COR-L47 (cell line): ENCODE measurements around the gene ABHD12.
"Not testable (repeated sequence)": the region's sequence is repeated elsewhere in the genome, so short reads cannot be mapped to it uniquely, and the experiment has no call there.

ENCODE experiments used
- DNase-seq: peaks from one replicate; lab custom pipeline; 2025; lab: John Stamatoyannopoulos, UW

Gene ABHD12

DNA sequence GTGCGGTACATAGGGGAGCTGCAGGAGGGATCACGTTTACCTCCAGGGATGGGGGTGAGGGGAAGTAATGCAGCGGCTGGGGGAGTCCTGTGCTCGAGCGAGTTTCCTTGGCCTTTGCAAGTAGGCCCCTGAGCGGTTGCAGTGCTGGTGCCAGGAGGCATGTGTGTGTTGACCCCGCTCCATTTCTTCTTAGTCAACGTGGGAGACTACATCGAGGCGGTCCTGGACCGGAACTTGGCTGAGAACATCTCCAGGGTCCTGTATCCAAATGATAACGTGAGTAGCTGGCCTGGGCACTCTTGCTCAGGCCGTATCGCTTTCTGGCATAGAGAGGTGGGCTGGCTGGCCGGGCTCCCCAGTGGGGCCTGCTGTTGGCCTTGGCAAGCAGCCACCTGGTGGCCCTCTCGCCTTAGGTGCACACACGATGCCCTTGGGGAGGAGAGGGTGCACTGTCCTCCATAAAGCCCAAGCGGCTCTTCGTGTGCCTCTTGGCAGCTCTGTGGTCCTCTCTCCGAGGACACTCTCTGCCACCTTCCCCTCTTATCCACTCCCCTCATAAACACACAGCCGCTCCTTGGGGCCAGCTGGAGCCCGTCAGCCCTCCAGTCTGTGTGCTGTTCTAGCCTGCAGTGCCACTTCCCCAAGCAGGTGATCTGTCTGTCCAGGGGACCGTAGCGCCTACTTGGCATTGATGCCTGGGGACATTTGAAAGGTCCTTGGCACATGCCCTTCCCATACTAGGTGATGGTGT, 113.4 kb downstream of the ABHD12 start:
- no peak for DNase-seq

GRCh38 chr20:25276533-25277050, 114.0 kb downstream of the ABHD12 start:
- DNase-seq = no peak

DNA sequence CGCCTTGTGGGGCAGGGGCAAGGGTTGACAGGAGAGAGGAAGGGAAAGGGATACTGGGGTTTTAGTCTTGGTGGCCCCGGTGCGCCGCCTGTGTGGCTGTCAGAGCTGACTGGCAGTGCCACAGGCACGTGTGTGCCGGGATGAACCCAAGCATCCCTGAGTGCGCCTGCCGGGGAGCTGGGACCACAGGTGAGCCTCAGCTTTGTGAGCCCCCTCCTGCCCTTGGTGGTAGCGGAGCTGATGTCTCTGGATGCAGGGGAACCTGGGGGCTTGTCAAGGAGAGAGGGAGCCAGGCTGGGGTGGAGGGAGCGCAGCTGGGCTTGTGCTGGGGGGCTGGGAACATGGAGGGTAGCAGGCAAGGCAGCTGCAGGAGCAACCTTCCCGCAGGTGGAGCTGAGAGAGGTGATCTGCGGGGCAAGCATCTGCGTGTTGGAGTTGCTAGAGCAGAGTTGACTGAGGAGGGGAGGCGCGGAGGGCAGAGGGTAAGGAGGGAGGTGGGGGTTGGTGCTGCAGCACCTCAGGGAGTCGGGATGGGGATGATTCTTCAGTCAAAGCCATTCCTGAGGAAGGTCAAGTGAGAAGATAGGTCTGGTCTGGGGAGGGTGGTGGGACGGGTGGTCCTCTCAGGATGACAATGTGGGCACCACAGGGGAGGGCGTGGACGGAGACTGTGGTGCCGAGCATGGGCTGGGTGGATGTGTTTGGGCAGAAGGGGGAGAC, 114.7 kb downstream of the ABHD12 start:
- DNase-seq = no peak

GRCh38 chr20:25274891-25275812, 115.5 kb downstream of the ABHD12 start:
- no peak for DNase-seq

DNA sequence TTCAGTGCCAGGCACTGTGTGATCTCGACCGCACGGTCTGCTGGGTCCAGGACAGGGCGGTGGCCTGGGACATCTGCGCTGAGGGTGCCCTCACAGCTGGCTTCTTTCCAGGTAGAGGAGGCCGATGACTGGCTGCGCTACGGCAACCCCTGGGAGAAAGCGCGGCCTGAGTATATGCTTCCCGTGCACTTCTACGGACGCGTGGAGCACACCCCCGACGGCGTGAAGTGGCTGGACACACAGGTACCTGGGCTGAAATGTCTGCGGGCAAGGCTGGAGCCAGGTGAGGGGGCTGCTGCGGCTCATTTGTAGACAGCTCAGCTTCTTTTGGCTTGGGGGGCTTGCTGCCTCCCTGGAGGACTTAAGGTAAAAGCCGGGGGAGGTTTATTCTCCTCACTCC, 116.2 kb downstream of the ABHD12 start:
- no peak for DNase-seq

- no peak for DNase-seq
These were observed 116.9 kb downstream of the ABHD12 start for GRCh38 chr20:25273541-25274358.

DNA sequence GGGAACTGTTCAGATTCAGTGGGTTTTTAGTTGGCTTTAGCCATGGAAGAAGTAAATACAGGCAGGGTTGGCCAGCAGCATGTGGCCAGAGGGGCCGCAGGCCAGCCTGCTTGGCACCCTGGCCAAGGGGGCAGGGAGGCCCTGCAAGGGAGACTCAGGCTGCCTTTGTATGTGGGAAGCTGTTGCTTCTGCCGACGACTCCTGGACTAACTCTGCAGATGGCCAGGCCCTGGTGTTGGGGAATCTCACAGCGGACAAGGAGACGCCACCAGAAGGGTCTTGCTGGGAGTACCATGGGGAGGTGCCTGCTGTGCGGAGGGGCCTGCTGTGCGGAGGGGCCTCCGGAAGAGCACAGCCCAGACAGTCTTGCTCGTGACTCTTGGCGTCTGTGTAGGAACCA, 117.6 kb downstream of the ABHD12 start:
- DNase-seq = no peak

DNA sequence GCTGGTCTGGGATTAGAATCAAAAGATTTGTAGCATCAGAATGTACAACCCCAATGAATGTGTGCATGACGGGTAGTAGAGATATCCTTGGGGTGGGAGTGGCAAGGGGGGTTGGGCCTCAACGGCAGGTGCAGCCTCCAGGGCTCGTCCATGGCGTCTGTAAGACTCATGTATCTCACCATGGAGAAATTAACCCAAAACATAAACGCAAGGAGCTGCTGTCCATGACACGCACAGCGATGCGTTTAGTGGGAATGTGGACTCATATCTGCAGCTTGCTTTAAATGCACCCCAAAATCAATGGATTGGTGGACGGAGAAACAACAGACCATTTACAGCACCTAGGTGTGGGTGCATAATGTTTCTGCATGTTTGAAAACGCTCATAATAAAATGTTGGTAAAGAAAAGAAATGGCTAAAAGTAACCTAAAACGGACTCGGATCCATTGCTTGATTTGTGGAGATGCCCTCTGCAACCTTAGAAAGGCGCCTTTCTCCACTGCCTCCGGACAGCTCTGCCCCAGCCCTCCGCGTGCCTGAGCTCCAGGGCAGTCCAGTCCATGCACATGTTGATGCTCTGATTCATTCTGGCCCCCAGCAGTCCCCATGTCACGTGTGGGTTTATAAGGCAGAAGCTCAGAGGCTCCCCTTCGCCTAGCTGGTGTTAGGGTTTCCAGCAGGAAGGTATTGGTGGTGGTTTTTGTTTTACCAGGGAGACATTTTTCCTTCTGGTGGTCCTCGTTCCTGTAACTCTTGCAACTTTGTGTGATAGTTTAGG, 118.2 kb downstream of the ABHD12 start:
- DNase-seq = no peak

DNA sequence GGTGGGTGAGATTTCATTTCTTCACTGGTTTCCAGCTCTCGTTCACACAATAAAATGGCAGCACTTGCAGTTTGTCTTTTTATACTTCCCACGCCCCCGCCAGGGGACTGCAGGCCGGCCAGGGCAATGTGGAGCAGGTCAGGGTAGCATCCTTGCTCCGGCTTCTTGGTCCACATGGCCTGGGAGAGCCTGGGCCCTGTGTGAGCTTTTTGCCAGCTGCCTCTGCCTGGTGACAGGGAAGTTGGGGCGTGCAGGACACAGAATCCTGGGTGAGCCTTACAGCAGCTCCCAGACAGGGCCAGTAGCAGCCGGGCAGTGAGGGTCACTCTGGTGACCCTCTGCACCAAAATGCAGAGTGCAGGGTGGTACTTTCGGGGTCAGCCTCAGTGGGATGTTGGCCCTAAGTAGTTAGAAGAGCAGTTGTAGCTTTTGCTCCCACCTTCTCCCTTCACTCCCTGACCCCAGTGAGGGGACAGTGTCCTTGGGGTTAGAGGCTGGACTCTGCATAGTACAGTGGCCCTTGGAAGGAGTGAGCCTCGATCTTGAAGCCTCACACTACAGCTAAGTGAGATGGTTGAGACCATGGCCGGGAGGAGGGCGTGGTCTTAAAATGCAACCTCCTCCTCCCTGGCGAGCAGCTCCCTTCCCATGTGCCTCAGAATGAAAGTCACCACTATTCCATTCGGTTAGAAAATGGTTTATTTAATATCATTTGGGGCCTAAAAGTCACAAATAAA, 119.0 kb downstream of the ABHD12 start:
- no peak for DNase-seq

GRCh38 chr20:25270829-25271251, 119.8 kb downstream of the ABHD12 start:
- DNase-seq = peak; percentile 76

DNA sequence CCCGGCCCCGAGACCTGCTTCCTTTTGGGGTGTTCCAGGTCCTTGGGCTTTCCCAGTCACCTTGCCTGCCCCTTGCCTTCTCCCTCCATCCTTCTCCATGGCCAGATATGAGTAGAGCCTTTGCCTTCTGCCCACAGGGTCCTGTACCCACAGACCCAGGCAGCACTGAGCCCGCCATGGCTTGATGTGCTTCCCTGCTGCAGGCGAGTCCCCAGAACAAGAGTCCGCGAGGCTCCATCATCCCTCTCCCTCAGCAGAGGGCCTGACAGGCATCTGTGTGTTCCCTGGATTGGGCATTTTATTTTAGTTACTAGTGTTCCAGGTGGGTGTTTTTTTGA, 120.8 kb downstream of the ABHD12 start:
- no peak for DNase-seq

DNA sequence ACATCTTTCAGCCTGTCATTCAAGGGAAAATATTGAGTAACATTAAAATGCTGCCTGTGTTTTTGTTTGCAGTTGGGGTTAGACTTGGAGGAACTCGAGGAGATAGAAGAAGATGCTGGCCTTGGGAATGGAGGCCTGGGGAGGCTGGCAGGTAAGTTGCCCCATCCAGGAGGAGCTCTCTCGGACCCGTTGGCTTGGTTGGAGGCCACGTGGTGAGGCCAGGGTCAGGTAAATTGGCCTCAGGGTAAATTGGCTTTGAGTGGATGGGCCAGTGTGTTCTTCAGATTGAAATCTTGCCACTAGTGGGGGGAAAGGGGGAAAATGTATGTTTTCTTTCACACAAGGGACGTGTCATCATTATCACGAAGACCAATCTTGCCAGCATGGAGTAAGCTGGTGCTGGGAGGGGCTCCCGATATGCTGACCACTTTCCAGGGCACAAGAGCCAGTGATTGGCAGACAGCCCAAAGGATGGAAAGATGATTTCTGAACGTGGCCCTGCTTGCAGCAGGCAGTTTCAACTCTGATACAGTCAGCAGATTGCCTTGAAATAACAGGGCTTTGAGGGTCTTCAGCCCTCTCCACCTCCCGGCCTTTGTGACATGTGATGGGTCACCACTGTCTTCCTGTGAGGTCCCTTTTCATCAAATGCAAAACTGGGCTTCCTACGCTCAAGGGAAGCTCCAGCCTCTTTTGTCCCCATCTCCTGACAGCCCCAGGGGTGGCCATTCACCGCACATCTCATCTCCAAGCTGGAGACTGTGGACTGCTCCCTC, 121.4 kb downstream of the ABHD12 start:
- no peak for DNase-seq

- not testable (repeated sequence) for DNase-seq
These were observed 129.7 kb downstream of the ABHD12 start for GRCh38 chr20:25260770-25261437.

GRCh38 chr20:25259788-25260254, 130.8 kb downstream of the ABHD12 start:
- DNase-seq = no peak

GRCh38 chr20:25259358-25259757, 131.3 kb downstream of the ABHD12 start:
- DNase-seq = no peak

DNA sequence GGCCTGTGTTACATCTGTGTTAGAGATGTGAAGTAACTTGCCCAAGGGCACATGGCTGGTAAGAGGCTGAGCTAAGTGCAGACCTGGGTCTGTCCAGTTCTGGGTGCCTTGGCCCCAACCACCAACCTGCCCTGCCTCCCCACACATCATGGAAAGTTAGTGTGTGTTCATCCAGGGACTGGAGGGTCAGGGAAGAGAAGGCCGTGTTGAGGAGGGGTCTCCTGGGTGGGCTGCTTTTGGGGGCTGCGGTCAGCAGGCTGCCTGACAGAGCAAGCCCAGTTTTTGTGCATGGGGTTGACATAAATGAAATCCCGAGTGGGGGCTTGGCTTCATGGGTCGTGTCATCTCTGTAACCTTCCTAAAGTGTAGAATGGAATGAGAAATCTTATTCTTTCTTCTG, 131.8 kb downstream of the ABHD12 start:
- no peak for DNase-seq

DNA sequence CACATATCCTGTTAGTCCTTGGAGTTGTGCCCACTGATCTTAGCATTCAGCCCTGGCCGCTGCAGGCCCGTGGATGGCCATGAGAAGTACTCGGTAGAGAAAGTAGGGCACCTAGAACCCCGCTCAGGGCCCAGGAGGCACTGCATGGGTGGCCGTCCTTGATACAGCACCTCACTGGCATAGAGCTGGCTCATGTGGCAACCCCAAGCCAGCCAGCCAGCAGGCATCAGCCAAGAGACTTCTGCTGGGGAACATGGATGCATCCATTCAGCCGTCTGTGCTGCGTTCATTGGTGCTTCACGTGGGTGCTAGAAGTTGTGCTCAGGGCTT, 132.2 kb downstream of the ABHD12 start:
- DNase-seq = no peak

DNA sequence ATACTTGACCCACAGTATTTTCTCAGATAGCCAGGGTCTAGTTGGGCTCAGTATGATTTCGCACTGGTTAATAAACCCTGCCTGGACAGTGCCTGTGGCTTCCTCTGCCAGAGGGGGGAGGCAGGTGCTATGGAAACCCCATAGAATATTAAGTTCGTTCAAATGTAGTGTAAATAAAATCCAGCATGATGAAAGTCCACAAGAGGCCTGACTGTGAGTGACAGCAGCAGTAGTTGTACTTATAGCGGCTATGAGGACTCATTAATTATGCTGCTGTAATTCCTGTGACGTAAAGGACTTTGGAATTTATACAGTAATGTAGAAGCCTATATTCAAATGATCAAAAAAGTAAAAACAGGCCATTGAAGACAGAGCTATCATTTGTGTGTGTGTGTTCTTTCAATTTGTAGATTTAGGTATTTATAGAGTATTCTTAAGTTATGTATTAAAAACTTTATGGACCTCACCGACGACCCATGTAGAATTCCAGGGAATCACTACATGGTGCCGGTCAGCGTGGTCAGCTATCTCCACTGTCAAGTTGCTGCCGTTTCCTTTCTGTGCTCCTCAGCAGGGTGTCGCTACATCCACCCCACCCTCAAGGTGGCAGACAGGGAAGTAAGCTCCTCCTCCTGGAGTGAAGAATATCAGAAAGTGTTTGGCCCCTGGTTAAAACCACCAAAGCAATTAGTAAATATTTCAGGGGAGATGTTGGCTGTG, 132.7 kb downstream of the ABHD12 start:
- no peak for DNase-seq
